Hematopoietic multipotent progenitor cell (in vitro differentiated cells): ENCODE results near the gene ANKH. TPM values are rescaled to one million over a fixed set of nuclear protein-coding genes. Genes with fewer than 3 reads are reported as not detected.
"Not testable (repeated sequence)": the region's sequence is repeated elsewhere in the genome, so short reads cannot be mapped to it uniquely, and the experiment has no call there.

Experiments used
- DNase-seq, 3 donors: peaks; one replicate each; pipeline ENCODE4 v3.0.0-alpha.2; 2011 to 2015; ENCODE audit warnings: low read depth in 2 of 3, low spot score in 2 of 3
- total RNA-seq: library from RNA; depleted of rRNA; stranded (reverse); fragments of >200 nt; gene quantifications from one replicate; pipeline ENCODE4 v1.2.3, GENCODE V29; 2012

ANKH gene
- total RNA-seq, 1 donor: 14.0 TPM

DNA sequence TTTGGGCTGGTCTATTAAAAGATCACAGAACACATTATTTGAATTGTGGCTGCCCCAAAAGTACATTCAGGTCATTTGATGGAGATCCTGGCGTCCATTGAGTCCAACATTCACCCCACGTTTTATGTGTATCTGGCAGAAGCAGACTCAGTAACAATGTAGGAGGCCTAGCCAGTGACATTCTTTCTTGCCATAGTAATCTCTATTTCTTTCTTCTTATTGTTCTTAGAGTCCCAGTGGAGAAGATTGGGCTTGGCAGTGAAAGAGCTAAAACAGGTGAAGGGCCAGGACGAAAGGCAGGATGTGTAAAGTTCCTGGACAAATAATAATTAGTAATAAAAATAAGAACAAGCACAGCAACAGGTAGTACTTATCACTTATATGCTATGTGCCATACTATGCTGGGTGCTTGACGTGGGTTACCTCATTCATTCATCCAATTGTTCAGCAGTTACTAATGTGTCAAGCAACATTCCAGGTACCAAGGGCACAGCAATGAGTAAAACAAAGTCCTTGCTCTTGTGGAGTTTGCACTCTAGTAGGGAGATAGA lies 12.6 kb upstream of the ANKH start:
- DNase-seq: no peak

DNA sequence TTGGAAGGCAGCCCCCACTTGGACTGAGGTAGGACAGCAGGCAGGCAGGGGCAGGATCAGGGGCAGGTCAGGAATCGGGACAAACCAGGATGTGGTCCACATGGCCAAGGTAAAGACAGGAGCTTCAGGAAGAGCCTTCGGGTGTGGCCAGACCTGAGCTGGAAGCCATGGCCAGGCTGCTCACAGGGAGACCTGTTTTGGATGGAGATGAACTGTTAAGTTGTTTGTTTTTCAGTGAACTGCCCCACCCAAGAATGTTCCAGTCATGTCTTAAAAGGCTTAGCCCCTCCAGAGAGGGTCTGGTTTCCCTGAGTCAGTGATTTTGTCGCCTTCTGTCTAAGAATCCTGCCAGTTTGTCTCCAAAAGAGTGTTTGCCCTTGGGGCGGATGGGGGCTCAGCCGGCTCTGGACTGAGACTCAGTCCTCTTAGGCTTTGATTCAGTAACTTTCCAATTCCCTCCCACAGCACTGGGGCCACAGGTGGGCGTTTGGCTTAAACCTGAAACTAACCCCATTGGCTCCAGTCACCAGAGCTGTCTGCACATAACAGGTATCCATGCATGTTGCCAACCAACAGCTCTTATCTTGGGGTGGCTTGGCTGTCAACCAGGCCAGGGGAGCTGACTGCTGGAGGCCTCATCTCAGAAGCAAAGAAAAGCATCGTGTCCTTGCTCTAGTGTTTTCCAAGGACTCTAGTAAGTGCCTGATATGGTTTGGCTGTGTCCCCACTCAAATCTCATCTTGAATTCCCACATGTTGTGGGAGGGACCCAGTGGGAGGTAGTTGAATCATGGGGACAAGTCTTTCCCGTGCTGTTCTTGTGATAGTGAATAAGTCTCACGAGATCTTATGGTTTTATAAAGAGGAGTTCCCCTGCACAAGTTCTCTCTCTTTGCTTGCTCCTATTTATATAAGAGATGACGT lies 11.3 kb upstream of the ANKH start:
- no peak for DNase-seq

DNA sequence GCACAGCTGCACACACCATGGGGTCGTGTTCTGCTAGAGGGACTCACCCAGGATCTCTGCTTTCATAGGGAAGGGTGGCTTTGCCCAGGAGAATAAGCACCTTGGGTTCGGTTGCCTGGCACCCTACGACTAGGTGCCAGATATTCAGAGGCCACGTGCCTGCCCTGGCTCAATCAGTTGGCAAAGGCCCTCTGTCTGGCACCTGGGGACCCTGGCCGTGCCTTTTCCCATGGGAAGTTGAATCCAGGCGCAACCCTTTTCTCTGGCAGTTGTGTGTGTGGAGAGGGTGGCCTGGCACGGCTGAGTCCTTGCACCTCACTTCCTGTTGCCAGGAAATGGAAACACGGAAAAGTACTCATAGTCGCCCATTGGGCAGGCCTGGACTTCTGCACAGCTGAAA lies 10.2 kb upstream of the ANKH start:
- DNase-seq: no peak

DNA sequence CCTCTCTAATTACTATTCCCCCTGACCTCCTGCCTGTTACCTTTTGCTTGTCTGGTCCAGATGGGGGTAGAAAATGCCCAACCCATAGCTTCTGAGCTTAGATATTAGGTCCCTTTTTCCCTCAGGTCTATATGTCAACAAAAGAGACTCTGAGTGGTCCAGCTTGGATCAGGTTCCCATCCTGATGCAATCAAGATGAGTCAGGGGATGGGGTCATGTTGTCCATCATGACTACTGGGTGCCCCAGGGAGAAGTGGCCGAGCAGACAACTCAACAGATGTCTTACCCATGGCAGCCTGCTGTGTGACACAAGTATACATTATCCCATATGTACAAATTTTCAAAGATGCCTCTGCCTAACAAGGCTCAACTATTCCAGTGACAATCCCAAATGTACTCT lies 9.1 kb upstream of the ANKH start:
- no peak for DNase-seq

DNA sequence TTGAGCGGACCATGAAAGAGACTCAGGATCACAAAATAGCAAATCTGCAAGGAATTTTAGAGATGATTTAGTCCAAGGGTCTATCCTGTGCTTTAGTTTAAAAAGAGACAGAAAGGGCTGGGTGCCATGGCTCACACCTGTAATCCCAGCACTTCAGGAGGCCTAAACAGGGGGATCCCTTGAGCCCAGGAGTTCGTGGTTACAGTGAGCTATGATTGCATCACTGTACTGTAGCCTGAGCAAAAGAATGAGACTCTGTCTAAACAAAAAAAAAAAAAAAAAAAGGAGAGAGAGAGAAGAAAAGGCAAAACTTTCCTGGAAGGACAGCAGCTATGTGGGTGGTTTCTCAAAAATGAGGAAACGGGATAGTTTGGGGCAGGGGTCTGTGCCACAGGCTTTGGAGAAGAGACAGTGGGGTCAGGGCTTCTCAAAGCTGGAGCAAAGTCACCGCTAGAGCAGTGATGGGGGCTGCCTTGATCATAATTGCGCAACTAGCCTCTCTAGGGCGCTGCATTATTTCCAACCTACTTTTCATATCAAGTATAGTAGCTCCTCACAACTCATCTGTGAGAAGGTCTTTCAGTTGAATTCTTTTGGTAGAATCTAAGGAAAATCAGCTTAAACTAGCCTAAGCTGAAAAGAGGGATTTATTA lies 8.5 kb upstream of the ANKH start:
- DNase-seq: no peak

DNA sequence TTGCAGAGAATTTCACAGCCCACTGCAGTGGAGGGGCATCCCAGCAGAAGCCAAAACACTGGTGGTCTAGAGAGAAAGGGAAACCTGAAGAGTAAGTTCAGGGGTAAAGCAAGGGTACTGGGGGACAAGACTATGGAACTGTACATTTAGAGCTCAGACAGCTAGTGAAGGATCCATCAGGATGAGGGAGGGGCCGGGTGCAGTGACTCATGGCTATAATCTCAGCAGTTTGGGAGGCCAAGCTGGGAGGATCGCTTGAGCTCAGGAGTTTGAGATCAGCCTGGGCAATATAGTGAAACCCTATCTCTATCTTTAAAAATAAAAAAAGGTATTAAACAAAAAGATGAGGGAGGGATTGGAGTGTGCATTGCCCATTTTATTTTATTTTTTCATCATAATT lies 7.8 kb upstream of the ANKH start:
- no peak for DNase-seq

DNA sequence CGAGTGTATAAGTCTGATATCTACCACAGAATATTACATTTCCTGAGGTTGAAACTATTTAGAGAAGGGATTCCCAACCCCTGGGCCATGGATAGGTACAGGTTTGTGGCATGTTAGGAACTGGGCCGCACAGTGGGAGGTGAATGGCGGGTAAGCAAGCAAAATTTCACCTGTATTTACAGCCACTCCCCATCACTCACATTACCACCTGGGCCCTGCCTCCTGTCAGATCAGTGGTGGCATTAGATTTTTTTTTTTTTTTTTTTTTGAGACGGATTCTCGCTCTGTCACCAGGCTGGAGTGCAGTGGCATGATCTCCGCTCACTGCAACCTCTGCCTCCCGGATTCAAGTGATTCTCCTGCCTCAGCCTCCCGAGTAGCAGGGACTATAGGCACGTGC lies 6.6 kb upstream of the ANKH start:
- DNase-seq: not testable (repeated sequence)

DNA sequence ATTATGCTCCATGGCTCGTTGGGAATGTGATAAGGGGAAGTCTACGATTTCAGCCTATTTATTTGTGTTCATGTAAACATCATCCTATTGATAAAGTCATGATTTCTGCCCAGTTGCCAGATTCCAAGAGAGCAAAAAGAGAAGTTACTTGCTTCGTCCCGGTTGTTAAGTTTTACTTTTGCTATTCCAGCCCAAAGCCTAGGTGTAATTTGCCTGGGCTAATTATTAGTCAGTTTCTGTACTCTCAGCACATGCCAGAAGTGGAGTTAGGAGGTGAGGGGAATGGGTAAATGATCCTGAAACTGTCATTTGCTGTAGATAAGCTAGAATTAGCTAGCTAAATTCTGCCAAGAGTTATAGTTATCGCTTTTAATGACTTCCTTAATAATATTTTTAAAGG lies 4.5 kb upstream of the ANKH start:
- no peak for DNase-seq

DNA sequence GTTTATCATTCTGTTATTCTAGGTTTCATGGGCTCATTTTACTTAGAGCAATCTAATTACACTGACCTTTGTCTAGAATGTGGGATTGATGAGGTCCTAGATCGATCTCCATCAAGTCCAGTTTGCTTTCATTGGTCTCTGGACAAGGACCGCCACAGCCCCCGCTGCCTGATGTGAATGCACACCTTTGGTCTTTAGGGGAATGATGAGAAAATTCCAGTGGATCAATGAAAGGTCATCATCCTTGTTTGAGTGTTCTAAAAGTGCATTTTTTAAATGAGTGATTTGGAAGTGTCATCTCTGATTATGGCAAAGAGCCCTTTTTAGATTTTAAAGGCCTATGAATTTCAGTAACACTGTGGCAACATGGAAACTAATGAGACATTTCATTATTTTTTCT lies 2.2 kb upstream of the ANKH start:
- DNase-seq: no peak

DNA sequence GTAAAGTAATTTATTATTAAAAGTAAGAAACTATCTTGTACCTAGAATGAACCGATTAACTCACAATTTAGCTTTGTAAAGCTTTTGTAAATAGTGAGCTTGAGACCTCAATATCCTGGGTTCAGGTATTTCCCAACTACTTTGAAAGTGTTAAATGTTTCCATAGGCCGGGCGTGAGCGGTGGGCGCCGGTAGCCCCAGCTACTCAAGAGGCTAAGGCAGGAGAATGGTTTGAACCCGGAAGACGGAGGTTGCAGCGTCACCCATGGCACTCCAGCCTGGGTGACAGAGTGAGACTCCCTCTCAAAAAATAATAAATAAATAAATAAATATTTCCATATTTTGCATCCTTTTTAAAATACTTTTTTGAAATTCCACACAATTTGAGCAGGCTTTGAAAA lies 1.5 kb upstream of the ANKH start:
- no peak for DNase-seq

DNA sequence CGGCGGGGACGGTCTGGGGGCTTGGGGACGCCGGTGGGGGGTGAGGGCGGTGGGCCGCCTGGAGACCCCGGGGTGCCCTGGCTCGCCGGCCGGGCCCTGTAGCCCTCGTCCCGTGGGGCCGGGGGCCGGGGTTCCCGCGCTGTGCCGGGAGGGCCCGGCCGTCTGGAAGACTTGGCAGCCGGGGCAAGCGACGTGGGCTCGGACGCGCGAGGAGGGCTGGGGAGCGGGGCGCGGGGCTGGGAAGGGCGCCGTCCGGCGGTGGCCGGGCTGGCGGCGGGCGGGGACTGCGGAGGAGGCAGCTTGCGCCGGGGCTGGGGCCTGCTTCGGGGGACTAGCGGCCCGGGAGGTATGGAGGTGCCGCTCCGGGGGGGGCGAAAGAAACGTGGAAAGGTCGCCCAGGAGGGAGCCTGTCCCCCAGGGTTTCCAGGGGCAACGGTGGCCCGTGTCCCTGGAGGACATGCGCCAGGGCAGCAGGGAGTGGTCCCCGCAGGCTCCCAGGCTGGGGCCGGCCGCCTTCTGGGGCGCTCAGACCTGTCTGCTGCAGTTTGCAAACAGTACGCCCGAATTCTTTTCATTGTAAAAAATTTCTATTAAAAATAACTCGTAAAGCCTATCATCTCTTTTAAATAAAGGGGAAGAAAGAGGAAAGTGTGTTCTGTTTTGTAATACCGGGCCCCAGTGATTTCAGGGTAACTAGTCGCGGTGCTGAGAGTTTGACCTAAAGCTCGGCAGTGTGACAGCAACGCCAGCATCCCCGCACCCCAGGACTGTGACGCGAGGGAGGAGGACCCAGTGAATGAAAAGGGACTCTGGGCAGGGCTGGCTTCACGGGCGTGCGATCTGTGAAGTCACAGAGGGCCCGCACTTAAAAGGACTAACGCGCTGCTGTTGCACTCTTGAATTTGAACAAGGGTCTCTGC lies 752 bp upstream of the ANKH start:
- DNase-seq: peak; percentile 14 to 63 (median 40)

DNA sequence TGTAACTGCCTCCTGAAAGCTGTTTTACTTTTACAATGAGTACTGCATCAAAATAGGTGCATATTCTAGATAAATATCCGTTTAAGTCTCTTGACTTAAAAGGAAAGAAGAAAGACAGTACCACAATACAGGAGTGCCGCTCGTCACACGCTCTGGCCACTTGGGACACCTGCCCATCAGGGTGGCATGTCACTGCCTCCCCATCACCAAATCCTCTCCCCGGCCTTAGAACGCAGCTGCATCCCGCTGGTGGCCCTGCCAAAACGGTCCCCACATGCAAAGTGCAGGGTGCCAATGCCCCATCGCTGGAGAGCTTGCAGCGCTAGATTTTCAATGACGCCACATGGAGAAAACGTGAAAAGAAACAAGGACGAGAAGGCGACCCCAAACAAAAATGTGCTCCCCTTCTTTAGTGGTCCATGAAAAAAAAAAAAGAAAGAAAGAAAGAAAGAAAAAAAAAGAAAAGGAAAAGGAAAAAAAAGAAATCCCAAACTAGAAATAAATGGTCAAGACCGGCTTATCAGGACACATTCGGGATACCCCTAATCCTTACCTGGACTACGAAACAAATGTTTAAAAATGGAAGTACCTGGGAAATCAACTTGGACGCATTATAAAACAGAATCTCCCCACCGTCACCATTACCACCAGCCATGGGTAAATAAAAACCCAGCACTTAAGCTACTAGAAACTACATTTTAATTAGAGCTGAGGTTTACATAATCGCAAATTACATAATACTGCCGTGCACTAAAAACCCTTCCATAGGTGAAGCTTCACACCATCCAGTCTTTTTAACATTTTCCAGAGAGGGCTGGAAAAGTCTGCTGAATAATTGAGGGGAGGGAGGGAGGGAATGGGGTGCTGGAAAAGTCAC lies 1.0 kb downstream of the ANKH start:
- DNase-seq: peak; percentile 3 to 47 (median 12)

DNA sequence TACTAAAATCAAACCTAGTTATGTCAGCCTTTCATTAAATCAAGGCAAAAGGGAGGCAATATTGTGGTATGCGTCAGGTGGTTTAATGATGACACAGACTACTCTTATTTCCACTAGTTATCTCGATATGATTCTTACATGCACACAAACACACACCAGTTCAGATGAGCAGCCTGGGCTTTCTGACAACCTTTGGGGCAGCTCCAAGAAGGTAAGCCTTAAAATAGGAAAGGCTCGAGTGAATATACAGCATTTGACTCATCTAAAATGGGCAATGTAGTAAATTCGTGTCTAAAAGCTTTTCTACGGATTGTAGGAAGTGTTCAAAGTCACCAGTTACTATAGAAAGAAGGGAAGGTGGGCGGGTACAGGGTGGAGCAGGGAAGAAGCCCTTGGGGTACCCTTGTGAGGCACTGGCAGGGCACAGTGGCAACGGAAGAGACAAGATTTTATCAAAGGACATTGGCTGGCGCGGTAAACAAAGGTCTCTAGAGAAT lies 1.9 kb downstream of the ANKH start:
- no peak for DNase-seq

DNA sequence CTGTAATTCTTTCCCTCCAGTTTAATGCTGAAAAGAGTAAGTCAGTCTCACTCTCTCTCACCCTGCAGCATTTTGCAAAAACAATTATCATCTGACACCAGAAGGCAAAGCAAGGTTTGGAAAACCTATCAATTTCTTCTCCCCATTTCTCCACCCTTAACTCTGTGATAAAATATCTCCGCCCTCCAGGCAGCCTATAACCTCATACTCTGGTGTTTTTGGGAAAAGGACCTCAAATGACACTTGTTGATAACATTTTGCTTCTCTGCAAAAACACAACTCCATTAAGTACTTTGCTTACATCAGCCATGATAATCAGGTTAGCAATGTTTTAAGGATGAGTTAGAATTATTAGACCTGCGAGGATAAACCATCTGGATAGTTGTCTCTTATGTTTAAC lies 2.3 kb downstream of the ANKH start:
- no peak for DNase-seq

DNA sequence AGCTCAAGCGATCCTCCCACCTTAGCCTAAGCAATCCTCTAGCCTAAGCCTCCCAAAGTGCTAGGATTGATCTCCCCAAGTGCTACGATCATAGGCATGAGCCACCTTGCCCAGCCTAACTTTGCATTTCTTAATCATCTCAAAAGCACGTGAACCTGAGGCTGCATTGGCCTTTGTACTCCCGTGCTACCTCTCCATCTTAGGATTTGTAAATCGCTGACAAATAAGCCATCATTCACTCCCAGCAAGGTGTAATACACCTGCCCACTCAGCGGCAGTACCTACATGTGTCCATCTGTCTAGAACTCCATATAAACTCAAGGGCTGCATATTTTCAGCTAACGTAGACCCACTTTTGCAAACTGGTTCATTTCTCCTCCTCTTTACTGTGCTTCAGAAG lies 2.8 kb downstream of the ANKH start:
- no peak for DNase-seq

DNA sequence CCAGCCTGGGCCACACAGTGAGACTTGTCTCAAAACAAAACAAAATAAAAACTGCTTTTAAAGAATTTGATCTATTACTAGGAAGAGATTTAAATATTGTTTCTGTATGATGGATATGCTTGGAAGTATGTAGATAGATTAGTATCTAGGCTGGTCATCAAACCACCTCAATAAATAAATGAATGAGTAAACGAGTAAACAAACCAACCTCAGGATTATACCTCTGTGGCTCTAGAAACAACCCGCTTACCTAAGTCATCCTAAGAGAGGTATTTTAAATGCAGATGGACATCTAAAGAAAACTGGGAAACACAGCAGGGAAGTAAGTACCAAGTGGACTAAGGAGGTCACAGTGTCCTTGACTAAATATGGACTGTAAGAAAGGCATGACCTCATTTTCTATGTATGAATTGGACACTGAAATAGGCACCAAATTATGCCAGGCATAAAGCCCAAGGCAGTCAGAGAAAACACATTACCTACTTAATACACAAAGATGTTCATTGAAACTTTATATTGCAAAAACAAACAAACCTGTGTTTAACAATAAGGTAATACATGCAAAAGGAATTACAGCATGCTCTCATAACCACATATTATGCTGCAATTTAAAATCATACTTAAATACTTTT lies 7.3 kb downstream of the ANKH start:
- DNase-seq: no peak

DNA sequence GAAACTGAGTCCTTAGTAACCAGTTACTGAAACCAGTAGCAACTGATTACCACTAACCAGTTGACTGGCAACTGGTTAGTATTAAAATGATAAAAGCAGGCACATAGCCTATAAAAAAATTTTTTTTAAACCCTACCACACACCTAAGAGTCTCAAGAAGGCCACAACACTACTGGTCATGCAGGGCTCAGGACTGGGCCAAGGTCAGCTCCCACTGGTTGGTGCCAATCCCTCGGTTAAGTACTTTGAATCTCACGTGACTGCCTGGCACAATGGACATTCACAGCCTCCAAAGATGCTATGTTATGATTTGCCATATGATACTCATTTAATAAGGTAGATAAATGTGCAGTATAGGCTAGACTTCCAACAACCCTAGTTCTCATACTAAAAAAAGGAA lies 8.5 kb downstream of the ANKH start:
- DNase-seq: no peak

DNA sequence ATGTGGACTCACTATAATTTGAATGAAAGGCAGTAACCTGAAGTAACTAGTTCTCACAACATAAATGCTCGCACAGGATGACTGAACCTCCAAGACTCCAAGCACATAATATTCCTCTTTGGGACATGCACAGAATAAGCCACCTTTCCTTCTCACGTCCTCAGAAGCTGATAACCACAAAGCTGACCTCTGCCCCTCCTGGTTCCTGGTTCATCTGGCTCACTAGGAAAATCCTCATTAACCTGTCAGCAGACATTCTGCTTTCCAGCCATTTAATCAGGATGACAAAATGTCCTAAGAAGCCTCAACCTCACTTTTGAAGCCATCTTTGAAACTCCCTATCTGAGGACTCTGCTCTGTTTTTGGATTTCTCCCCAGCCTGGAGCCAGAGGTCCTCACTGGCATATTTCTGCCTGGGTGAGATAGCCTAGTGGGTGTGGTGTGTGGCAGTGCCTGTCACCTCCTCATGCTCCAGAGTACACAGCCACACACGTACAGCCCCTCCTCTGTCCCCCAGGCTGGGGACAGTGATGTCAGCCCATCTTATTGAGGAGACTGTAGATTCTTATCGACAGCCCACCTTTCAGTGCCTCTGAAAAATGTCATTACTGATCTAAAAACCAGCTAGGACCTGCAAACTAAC lies 10.3 kb downstream of the ANKH start:
- no peak for DNase-seq

DNA sequence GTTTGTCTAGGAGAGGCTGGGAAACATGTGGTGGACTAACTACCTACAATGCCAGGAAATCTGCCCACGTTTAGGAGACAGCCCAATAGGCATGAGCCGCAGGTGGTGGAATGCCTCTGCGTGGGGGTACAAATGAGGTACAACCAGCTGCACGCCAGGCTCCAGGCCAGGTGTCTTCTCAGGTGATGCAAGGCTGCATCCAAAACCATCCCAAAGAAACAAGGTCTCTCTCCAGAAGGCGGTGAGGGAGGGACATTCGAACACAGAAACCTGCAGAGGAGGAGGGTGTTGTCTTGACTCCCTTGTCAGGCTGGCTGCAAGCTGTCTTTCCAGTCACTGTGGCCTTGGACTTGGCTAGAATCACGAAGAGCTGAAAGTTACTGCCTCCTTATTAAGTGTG lies 11.6 kb downstream of the ANKH start:
- no peak for DNase-seq
